HG03565 (cell line): Measurements from ENCODE around the gene PRKCG.

Source experiments
- ATAC-seq: cut with Tn5 transposase; IDR thresholded peaks from one replicate; pipeline ENCODE4 v1.9.1; 2021; ENCODE audit warnings: mild to moderate bottlenecking, moderate library complexity; ENCODE audit not compliant: unreplicated experiment

PRKCG gene

DNA sequence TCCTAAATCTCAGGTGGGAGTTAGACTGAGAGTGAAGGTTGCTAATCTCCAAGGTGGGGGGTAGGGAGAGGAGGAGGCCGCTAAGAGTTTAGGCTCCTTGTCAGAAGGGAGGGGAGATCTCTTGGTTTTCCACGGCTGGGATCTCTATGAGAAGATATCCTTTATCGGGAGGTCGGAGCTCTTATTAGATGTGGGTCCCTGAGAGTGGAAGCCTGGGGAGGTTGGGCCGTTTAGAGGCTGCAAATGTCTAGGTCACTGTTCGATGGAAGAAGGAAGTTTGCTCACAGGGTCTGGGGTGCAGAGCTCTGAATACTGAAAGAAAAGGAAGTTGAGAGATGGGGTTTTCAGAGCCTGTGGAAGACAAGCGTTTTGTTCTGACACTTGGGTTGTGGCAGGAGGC is 10.5 kb upstream of the PRKCG start:
- no peak for ATAC-seq

DNA sequence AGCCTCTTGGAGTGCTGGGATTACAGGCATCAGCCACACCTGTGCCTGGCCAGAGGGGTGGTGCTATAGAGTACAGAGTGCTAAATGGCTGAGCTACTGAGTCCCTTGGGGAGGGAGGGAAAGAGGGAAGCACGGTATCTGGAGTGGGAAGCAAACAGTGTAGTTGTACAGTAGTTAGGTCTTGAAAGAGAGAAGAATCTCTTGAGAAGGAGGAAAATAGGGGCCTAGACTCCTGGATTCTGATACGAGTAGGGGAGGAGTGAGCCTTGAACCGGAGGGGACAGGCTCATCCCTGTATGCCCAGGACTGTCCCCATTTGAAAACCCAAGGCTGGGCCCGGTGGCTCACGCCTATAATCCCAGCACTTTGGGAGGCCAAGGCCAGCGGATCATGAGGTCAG is 9.2 kb upstream of the PRKCG start:
- ATAC-seq, result no peak

DNA sequence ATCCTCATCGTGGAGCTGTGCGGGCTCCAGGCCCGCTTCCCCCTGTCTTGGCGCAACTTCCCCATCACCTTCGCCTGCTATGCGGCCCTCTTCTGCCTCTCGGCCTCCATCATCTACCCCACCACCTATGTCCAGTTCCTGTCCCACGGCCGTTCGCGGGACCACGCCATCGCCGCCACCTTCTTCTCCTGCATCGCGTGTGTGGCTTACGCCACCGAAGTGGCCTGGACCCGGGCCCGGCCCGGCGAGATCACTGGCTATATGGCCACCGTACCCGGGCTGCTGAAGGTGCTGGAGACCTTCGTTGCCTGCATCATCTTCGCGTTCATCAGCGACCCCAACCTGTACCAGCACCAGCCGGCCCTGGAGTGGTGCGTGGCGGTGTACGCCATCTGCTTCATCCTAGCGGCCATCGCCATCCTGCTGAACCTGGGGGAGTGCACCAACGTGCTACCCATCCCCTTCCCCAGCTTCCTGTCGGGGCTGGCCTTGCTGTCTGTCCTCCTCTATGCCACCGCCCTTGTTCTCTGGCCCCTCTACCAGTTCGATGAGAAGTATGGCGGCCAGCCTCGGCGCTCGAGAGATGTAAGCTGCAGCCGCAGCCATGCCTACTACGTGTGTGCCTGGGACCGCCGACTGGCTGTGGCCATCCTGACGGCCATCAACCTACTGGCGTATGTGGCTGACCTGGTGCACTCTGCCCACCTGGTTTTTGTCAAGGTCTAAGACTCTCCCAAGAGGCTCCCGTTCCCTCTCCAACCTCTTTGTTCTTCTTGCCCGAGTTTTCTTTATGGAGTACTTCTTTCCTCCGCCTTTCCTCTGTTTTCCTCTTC is 8.0 kb upstream of the PRKCG start:
- no peak for ATAC-seq

DNA sequence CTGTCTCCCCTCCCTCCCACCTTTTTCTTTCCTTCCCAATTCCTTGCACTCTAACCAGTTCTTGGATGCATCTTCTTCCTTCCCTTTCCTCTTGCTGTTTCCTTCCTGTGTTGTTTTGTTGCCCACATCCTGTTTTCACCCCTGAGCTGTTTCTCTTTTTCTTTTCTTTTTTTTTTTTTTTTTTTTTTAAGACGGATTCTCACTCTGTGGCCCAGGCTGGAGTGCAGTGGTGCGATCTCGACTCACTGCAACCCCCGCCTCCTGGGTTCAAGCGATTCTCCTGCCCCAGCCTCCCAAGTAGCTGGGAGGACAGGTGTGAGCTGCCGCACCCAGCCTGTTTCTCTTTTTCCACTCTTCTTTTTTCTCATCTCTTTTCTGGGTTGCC is 7.4 kb upstream of the PRKCG start:
- ATAC-seq, result no peak

DNA sequence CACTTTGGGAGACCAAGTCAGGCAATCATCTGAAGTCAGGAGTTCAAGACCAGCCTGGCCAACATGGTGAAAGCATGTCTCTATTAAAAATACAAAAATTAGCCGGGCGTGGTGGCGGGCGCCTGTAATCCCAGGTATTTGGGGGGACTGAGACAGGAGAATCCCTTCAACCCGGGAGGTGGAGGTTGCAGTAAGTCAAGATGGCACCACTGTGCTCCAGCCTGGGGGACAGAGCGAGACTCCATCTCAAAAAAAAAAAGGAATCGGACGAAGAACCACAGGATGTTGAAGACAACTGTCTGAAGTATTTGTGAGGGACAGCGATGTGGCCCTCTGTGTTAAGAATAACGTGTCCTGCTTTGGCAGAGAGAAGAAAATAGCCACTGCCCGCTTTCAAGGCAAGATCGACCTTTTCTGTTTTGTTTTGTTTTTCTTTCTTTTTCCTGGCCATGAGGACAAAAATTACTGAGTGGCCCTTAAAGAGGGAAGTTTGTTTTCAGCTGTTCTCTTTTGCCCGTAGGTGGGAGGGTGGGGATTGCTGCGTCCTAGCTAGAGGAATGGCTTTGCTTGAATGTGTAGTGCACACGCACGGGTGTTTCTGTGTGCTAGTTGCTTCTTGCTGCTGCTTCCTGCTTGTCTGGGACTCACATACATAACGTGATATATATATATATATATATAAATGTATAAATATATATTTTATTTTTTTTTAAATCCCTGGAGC is 6.2 kb upstream of the PRKCG start:
- ATAC-seq, result no peak

DNA sequence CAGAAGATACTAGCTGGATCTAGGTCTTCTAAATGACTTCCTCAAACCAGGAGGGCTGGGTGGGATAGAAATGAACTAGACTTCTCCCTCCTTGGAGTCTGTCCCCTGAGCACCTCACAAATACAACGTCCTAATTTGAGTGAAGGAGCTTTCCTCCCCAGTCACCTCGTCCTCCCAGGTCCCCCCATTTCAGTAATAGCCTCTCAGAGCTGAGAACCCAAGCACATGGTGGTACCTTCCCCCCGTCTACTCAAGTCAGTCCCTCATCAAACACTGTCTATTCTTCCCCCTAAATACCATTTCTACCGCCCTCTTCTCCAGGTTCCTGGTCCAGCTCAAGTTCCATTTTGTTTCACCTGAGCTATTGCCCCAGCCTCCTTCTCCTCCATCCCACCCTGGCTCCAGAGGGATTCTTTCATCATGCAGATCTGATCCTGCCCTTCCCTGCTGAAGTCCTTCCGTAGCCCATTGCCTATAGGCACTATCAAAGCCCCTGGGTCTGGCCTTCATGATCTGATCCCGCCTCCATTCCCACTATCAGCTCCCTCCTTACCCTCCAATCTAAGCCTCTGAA is 5.3 kb upstream of the PRKCG start:
- no peak for ATAC-seq

DNA sequence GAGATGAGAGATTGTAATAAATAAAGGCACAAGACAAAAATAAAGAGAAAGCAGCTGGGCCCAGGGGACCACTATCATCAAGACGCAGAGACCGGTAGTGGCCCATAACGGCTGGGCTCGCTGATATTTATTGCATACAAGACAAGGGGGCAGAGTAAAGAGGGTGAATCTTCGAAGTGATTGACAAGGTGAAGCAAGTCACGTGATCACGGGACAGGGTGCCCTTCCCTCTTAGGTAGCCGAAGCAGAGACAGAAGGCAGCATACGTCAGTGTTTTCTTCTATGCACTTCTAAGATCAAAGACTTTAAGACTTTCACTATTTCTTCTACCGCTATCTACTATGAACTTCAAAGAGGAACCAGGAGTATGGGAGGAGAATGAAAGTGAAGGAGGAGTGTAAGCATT is 4.6 kb upstream of the PRKCG start:
- ATAC-seq, result no peak

DNA sequence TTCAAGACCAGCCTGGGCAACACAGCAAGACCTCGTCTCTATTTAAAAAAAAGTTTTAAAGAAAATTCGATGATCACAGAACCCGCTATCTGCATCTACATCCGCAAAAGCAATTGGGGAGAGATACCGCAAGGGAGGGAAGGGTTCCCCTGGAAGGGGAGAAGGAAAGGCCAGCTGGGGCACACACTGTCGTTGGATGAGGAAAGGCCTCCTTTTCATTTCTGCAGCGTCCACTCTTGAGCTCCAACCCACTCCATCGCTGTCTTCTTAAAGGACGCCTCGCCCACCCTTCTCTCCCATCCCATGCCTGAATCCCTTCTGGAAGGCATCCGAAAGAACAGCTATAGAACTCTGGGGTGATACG is 3.2 kb upstream of the PRKCG start:
- ATAC-seq, result no peak

DNA sequence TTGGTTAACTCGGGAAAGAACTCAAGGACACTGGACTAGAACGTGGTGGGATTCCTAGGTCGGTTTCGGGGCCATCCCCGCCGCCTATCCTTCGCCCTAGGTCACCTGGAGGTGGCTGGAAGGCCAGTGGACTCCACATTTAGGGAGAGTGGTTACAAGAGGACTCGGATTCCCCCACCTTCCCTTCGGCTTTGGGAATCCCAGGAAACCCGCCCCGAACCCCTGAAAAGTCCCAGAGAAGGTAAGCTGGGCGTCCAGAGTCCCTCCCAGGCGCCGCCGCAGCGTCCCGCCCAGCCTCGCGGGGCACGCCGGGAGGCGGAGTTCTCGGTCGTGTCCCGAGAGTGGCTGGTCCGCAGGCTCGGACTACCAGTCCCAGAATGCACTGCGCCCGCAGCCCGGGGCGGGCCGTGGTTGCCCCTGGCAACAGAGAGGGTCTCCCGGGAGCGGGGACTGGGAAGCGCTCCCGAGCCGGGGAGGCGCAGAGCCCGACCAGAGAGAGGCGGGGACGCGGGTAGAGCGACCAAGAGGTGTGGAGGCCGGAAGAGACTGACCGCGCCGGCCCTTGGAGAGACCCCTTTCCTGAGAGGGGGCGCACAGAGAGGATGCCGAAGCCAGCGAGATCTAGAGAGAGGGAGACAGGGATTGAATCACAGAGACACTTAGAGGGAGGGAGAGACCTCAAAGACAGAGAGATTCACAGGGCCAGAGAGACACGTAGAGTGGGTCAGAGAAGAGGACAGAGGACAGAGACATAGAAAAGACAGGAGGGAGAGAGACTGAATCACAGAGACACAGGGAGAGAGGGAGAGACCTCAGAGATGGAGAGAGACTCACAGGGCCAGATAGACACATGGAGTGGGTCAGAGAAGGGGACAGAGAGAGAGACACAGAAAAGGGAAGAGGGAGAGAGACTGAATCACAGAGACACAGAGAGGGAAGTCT is 2.6 kb upstream of the PRKCG start:
- ATAC-seq, result peak; percentile 85

DNA sequence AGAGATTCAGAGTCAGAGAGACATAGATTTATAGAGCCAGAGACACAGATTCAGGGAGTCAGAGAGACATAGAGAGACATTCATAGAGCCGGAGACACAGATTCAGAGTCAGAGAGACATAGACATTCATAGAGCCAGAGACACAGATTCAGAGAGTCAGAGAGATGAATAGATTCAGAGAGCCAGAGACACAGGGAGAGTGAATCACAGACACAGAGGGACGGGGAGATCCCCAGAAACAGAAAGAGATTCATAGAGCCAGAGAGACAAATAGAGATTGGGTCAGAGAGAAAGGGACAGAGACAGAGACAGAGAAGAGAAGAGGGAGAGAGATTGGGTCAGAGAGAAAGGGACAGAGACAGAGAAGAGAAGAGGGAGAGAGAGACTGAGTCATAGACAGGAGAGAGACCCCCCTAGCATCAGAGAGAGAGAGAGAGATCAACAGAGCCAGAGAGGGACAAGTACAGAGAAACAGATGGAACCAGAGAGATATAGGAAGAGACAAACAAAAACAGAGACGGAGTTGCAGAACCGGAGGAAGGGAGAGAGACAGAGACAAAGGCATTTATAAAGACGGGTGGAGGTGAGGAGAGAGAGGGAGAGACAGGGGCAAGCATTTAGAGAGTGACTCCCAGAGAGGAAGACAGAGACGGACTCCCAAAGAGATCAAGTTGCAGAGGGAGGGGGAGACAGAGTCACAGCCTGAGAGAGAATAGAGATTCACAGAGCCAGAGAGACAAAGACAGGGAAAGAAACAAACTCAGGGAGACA is 1.1 kb upstream of the PRKCG start:
- ATAC-seq, result no peak

DNA sequence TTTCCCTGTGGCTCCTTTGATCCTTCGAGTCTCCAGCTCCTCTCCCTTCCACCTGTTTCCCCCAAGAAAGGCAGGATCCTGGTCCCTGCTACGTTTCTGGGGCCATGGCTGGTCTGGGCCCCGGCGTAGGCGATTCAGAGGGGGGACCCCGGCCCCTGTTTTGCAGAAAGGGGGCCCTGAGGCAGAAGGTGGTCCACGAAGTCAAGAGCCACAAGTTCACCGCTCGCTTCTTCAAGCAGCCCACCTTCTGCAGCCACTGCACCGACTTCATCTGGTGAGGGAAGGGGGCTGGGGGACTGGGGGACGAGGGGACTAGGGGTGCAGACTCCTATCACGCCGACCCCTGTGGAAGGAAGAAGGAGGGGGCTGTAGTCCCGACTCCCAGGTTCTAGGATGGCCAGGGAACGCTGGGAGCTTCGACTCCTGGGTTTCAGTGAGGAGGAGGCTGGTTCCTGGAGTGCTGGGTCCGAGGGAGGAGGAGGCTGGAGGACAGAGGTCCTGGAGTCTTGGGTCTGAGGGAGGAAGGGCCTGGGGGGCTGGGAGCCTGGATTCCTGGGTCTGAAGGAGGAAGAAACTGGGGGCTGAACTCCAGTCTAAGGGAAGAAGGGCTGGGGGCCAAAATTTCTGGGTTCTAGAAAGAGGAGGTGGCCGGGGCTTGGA is 524 bp downstream of the PRKCG start:
- no peak for ATAC-seq

DNA sequence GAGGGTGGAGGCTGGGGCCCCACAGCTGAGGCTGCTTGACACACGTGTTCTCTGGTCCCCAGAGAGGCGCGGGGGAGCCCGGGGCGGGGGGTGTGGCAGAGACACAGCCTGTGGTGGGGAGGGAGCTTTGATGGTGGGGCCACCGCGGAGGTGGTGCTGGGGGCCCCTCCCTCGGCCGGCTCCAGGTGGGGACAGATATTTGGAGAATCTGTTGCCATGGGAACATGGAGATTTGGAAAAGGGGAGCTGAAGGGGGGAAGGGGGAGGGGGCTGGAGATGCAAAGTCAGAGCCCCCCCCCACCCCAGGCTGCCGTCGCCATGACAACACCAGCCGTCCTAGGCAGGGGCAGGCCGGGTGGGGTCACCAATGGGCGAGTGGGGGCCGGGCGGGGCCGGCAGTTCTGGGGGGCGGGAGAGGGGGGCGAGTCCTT is 1.2 kb downstream of the PRKCG start:
- ATAC-seq, result no peak

DNA sequence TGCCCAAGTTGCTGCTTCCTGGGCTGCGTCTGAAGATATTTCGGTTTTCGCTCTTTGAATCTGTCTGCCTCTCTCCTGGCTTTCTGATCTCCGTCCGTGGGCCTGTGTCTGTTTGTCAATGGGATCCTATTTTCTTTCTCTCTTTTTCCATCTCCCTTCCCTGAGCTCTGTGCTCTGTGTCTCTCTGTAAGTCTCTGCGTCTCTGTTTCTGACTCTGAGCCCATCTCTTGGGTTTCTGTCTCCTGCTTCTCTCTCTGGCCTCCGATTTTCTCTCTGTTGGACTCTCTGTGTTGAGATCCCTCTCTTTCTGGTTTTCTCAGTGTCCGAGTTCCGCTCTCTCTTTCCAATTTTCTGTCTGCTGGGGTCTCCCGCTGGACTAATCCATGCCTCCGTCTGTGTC is 1.7 kb downstream of the PRKCG start:
- no peak for ATAC-seq

DNA sequence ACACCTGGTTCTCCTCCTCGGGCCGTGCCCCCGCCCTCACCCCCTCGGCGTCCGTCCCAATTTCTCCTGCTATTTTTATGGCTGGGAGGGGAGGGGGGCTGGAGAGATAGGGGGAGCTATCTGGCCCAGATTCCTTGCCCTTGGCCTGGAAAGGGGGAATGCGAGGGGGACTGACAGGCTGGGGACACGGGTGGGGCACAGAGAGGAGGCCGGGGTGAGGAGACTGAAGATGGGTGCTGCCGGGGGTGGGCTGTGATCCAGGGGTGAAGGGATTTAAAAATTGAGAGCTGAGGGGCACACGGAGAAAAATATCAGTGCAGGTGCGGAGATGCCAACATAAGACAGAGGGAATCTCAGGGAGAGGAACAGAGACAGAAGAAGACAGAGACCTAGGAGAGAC is 2.3 kb downstream of the PRKCG start:
- no peak for ATAC-seq

DNA sequence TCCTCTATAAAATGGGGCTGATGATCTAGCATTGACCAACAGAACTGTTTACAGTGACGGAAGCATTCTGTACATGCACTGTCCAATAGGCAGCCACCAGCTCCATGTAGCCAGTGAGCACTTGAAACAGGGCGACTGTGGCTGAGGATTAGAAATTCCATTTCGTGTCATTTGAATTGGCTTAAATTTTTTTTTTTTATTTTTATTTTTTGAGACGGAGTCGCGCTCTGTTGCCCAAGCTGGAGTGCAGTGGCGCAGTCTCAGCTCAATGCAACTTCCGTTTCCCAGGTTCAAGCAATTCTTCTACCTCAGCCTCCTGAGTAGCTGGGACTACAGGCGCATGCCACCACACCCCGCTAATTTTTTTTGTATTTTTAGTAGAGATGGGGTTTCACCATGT is 3.0 kb downstream of the PRKCG start:
- no peak for ATAC-seq

DNA sequence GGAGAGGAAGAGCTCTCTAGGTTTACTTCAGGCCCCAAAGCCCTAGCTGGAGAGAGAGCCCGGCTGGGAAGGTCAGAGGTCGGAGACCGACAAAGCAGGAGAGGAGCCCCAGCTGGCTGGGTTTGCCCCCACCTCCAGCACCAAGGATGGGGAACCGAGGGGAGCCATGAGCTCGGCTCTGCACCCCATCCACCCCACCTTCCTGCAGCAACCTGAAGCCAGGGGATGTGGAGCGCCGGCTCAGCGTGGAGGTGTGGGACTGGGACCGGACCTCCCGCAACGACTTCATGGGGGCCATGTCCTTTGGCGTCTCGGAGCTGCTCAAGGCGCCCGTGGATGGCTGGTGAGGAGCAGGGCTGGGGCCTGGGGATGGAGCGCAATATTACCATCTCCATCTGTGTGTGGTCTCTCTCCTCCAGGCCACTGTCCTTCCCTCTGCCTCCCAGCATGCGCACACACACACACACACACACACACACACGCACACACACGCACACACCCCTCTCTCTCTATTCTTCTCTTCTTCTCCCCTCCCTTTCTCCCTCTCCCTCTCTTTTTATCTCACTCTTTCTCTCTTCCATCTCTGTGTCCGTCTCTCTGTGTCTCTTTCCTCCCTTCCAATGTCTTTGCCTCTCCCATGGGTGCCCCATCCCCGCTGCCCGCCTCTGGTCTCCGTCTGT is 10.4 kb downstream of the PRKCG start:
- ATAC-seq, result no peak

DNA sequence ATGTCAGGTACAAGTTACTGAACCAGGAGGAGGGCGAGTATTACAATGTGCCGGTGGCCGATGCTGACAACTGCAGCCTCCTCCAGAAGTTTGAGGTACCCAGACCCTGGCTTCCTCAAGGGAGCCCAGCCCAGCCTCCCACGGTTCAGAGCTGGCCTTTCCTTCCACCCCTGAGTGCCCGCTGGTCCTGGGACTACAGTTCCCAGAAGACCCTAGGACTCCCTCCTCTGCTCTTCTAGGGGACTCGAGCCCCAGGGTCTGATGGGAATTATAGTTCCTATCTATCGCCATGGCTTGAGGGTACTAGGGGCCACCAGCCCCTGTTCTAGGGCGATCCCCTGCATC is 11.0 kb downstream of the PRKCG start:
- ATAC-seq, result no peak

DNA sequence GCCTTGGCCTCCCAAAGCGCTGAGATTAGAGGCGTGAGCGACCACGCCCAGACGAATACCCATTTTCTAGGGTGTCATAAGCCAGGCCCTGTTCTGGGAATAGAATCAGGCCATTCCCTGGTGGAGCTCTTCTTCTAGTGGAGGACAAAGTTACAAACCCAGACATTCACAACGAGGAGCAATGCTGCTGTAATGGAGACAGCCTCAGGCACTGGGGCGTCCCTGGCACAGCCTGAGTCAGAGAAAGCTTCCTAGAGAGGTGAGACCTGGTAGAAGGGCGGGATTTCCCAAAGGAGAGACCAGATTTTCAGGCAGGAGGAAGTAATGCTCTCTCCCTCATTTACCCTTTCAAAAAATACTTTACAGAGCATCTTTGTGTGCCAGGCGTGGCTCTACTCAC is 12.7 kb downstream of the PRKCG start:
- no peak for ATAC-seq

DNA sequence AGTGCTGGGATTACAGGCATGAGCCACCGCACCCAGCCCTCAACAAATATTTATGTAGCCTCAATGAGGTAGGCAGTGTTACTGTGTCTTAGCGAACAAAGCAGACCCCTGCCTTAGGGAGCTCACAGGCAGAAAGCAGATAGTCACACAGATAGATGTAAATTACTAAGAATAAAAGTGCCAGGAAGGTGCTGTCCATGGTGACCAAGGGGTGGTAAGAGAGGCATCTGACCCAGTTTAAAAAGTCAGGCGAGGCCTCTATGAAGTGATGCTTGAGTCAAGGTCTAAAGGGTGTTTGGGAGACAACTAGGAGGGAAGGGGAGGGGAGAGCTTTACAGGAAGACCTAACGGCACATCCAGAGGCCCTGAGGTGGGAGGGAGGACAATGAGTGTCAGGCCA is 14.7 kb downstream of the PRKCG start:
- no peak for ATAC-seq
